NCI-H1694 (cell line): ENCODE results near the gene TGFB1.
"Not testable (repeated sequence)": the region's sequence is repeated elsewhere in the genome, so short reads cannot be mapped to it uniquely, and the experiment has no call there.

ENCODE experiments used
- DNase-seq: peaks from one replicate; lab custom pipeline; 2025; lab: John Stamatoyannopoulos, UW

Gene TGFB1

GRCh38 chr19:41300555-41300954 is 53.2 kb downstream of the TGFB1 start:
- DNase-seq, result no peak

DNA sequence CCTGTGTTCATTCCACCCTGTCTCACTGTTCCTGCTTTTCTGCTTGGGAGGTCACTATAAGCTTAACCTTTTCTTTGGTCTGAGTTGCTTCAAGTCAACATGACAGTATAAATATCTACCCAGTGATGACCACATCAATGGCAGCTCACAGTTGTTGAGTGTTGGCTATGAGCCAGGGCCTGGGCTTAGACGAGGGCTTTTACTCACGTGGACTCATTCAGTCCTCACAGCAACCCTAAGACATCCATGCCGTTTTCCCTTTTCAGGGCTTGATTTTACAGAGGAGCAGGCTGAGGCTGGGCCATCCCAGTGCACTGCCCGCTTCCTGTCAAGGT is 54.0 kb downstream of the TGFB1 start:
- no peak for DNase-seq

DNA sequence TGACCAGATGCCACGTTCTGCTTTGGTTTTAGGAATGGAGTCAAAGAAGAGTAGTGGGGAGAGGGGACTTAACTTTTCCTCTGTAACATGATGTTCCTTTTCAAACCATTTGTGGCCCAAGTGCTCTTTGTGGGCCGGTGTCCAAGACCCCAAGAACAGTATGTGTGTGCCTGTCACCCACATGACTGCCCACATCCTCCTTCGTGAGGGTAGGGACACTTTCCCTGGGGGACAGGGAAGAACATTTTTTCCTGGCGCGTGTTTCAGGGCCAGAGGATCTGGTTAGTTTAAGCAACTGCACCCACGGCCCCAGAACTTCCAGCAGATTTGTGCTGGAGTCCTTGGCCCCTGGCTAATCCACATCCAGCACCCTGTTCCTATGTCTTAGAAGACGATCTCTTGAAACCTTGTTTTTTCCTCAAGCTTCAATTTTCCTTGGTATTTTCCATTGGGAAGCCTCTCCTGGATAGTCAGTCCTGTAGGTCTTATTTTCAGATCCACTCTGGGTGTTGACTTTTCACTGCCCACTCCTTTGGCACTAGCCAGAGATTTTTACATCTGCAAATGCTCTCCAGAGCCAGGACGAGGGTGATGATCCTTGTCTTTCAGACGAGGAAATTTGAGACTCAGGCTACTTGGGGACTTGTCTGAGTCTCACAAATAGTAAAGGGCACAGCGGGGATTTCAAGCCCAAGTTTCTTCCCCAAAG is 54.5 kb downstream of the TGFB1 start:
- DNase-seq, result no peak

DNA sequence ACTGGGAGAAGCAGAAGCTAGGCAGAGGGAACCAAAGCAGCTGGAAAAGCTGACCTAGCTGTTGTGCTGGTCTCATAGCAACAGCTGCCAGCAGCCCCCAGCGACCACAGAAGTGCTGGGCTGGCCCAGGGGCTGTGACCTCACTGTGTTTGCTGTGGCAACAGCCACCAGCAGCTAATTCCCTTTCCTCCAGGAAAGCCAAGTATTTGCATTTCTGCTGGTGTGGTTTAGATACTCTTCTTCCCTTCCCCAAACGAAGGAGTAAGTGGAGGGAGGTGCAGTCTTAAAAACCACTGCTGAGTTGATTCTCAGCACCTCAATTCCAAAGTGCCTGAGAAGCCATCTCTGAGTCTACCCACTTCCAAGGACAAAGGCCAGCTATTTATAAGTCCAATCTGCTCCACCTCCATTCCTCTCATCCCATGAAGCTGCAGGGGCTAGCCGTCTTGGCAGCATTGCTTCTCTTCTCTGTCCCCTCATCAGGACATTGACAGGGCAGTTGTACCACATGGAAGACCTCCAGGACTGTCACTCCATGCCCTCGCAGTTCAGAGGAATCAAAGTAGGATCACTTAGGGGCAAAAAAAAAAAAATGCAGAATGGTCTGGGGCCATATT is 55.3 kb downstream of the TGFB1 start:
- DNase-seq, result no peak

DNA sequence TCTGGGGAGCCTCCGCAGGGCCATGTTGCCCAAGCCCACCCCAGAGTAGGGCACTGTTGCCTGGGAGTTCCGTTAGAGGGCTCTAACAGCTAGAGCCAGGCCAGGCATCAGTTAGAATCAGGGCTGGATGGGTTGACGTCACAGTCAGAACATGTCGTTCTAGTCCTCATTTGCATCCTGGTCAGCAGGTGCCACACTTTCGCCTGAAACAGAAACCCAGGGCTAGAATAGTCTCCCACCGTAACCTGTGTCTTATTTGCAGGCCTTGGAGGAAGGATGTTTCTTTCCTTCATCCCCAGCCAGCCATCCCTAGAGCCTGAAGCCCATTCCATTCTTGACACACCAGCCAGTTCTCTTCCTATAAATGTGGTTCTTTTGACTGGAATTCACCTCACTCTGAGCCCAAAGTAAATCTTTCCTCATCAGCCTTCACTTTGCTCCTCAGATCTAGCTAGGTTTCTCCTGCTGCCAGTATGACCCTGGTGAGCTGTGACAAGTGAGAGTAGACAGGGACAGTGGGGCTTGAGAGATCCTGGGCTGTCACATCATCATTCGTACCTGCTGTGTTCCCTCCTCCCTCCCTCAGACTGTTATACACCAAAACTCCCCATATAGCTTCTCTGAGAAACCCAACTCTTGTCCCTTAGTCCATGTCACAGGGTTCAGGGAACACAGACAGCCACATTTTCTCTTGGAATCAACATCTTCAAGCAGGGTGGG is 55.9 kb downstream of the TGFB1 start:
- no peak for DNase-seq

GRCh38 chr19:41296433-41296871 is 57.3 kb downstream of the TGFB1 start:
- DNase-seq, result no peak

- DNase-seq, result no peak
Measured at GRCh38 chr19:41295499-41295898, 58.2 kb downstream of the TGFB1 start.

GRCh38 chr19:41294393-41294792 is 59.3 kb downstream of the TGFB1 start:
- DNase-seq, result no peak

- DNase-seq, result not testable (repeated sequence)
Measured at GRCh38 chr19:41289814-41290213, 63.9 kb downstream of the TGFB1 start.

DNA sequence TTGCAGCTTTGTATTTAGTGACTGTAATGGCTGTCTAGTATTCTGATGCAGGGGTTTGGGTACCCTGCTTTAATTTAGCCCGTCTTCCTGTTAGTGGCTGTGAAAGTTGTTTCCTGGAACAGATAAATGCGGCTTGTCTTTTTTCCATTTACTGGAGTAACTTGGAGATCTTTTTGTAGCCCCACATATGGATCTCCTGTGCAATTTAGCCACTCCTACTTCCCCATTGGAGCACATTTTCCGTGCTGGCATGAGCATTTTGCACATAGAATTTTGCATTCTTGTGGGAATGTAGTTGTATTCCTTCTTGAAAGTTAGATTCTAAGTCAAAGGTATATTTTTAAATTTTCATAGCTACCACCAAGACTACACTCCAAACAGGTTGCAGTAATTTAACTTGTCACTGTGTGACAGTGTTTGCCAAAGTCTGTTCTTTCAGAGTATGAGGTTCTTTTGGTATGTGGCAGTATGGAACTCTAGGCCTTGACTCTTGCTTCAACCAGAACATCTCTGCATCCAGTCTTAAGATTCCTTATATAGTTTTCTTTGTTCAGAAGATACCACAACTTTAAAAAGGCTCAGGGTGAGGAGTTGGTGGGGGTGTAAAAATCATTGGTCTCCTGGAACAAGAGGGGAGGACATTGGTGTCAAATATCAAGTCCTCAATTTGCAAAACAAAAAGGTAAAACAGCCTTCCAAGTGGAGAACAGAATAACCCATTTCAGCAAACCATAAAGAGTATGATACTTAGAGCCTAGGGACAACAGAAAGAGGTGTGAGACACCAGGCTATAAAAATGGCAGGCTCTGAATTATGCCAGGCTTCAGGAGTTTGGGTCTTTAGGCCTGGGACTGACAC is 64.8 kb downstream of the TGFB1 start:
- DNase-seq, result no peak
